Sigmoid colon (tissue), 4 donors: ENCODE measurements around the gene NFIB.

Source experiments
- CTCF ChIP-seq, 4 experiments: fragments of 450-650 bp in 3 of 4; fragments of 200-600 bp in 1 of 4; IDR thresholded peaks; one replicate each; pipeline ENCODE4 v1.5.1; 2016 to 2019; ENCODE audit warnings: antibody characterized with exemption in 4 of 4, mild to moderate bottlenecking in 3 of 4, moderate library complexity in 2 of 4
- EP300 ChIP-seq, 4 donors: sonication (generic); formaldehyde crosslinking; IDR thresholded peaks; one replicate each; pipeline ENCODE4 v1.6.1; 2017; ENCODE audit warnings: antibody characterized with exemption in 4 of 4

GRCh38 chr9:14136646-14137370 is 177.1 kb downstream of the NFIB start:
- TF ChIP-seq EP300 (IDR thresholded peaks at IDR 0.05) (no peak), CTCF (IDR thresholded peaks at IDR 0.05) (no peak)
